ENCODE measurements around the gene DDN. TPM values are rescaled to one million over a fixed set of nuclear protein-coding genes. Genes with fewer than 3 reads are reported as not detected.

The DDN gene
- total and polyA plus RNA-seq, 10 of the 15 experiments (the other 5 are each of a cell fraction or from before 2014, with no cell fraction given), result 0.10 to 13.4 (median 3.7) TPM

- ATAC-seq (no peak), FAIRE-seq (no peak), DNase-seq (ENCODE audit: low read depth, low spot score) (no peak)
- 99% methylated on average over 25 of the region's 26 CpGs for WGBS (ENCODE audit: insufficient coverage, insufficient replicate concordance, low lambda C conversion rate, missing lambda C conversion rate)
- no peak overlapping the region for H3K9ac ChIP-seq (ENCODE audit: control insufficient read depth, insufficient read depth, low read length)
- RAD21 ChIA-PET (ENCODE audit: unreplicated experiment), result no interaction called here
- no peak overlapping the region for H3K4me2 ChIP-seq (ENCODE audit: control insufficient read depth, insufficient read depth)
- SMC1A ChIA-PET (ENCODE audit: uncharacterized antibody, unreplicated experiment), result no interaction called here
- POLR2A ChIA-PET, result interaction anchor here (0.6 kb wide), 1 partner anchor 128 kb away, joined by 3 read pairs; no protein-coding TSS in a partner anchor
- TF ChIP-seq CBFB (IDR thresholded peaks at IDR 0.05; ENCODE audit: low read depth) (no peak), ELK1 (IDR thresholded peaks at IDR 0.05; ENCODE audit: low read depth, low read length) (no peak), ATF2 (IDR thresholded peaks at IDR 0.05; ENCODE audit: low read length) (no peak), NFXL1 (IDR thresholded peaks at IDR 0.05; ENCODE audit: borderline replicate concordance) (no peak), NR2F1 (conservative IDR thresholded peaks at IDR 0.05) (no peak), MLLT1 (IDR thresholded peaks at IDR 0.05) (no peak), RB1 (IDR thresholded peaks at IDR 0.05; ENCODE audit: borderline replicate concordance) (no peak), HCFC1 (IDR thresholded peaks at IDR 0.05; ENCODE audit: low read length) (no peak), EED (IDR thresholded peaks at IDR 0.05; ENCODE audit: low read depth) (no peak), ZNF592 (IDR thresholded peaks at IDR 0.05) (no peak), ZNF622 (IDR thresholded peaks at IDR 0.05) (no peak), ZNF207 (IDR thresholded peaks at IDR 0.05; ENCODE audit: borderline replicate concordance) (no peak), RELB (IDR thresholded peaks at IDR 0.05; ENCODE audit: low read depth) (no peak)
- peaks cover 22 to 26% of the 10 kb centered on the region in 2 experiments for H3K36me3 ChIP-seq (ENCODE audit: control insufficient read depth in 2 of 2, insufficient read depth in 2 of 2, low read length in 1 of 2)
- no peaks in the 10 kb centered on the region for H3K27me3 ChIP-seq (replicated peaks in 1 of 2; ENCODE audit: control insufficient read depth in 2 of 2, insufficient read depth in 2 of 2, low read length in 1 of 2)
- H2AFZ ChIP-seq (ENCODE audit: control insufficient read depth, low read depth, low read length), result no peak overlapping the region
- intact Hi-C loops (cut with micrococcal nuclease; ENCODE audit: unreplicated experiment) (no loop called here), in situ Hi-C loops (cut with MboI) (no loop called here)
- no peaks in the 10 kb centered on the region for H3K4me1 ChIP-seq (ENCODE audit: control insufficient read depth, insufficient read depth, low read length)
- no peaks in the 10 kb centered on the region for H3K79me2 ChIP-seq (ENCODE audit: control insufficient read depth, insufficient read depth, low read length)
- no peak overlapping the region for H3K27ac ChIP-seq (ENCODE audit: control insufficient read depth, insufficient read depth)
- CTCF ChIA-PET, result no interaction called here
- H3K9me3 ChIP-seq (replicated peaks; ENCODE audit: control insufficient read depth, insufficient read depth, low read length), result no peaks in the 10 kb centered on the region
- no TSS peak for BruUV-seq (replicated peaks)
- no peak overlapping the region for H3K4me3 ChIP-seq
- no peaks in the 10 kb centered on the region for H4K20me1 ChIP-seq (ENCODE audit: control insufficient read depth, insufficient read depth)
Observed at GRCh38 chr12:49026678-49027480, 27.7 kb upstream of the DDN start.

Data from GM12878 (cell line).